GM19025 (cell line): Measurements from ENCODE around the gene EXOC4.

ENCODE experiments used
- ATAC-seq: cut with Tn5 transposase; IDR thresholded peaks from one replicate; pipeline ENCODE4 v1.9.1; 2021; ENCODE audit warnings: mild to moderate bottlenecking, low read depth, moderate library complexity; ENCODE audit not compliant: unreplicated experiment

The EXOC4 gene

GRCh38 chr7:133409966-133410365 is 157.1 kb downstream of the EXOC4 start:
- ATAC-seq = no peak

DNA sequence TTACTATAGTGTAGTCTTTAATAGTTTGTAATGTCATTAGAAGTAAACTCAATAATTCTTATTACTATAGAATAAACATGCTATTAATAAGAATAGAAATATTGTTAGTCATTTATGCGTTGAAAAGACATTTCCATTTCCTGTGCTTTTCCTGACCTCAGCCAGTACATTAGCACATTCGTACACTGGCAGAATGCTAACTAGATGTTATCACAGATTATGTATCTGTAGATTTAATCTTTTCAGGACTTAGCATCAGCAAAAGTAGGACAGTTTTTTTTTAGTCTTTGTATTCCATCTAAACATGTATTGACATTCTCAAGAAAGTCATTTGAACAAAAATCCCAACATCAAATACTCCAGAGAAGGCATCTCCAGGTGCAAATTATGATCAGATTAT is 158.5 kb downstream of the EXOC4 start:
- no peak for ATAC-seq

GRCh38 chr7:133412942-133413341 is 160.1 kb downstream of the EXOC4 start:
- no peak for ATAC-seq

DNA sequence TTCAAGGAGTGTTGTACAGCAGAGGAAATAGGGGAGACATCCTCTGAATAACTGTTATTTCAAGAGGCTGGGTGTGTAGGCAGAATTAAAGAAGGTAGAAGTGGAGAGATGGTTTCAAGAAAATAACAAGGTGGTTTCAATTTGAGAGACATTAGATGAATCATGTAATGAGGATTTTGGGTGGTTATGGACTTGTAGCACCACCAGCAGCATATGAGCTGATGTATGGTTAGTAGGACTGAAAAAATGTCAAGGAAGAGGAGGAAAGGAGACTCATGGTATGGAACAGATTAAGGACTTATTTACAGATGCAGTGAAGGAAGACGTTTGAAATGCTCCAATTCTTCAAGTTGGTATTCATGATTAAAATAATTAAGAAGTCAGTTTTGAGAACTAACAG is 166.2 kb downstream of the EXOC4 start:
- ATAC-seq = no peak

- no peak for ATAC-seq
Measured at GRCh38 chr7:133423618-133424017, 170.7 kb downstream of the EXOC4 start.

GRCh38 chr7:133428326-133428725 is 175.4 kb downstream of the EXOC4 start:
- no peak for ATAC-seq

DNA sequence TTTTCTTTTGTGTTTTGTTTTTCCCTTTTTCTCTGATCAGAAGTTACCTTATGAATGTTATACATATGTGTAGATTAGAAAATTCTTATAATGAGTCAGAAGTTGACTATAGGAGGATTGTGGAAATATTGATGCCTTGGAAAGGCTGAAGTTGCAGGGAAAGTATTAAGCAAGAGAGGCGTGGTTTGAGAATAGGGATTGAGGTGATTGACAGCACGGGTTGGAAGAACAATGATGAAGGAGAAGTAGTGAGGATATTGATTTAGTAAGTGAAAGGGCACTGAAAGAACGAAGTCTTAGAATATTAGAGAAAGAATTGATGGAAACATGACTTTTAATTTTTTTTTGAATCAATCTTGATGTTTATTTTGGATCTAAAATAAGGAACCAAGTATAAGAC is 176.0 kb downstream of the EXOC4 start:
- ATAC-seq = no peak

DNA sequence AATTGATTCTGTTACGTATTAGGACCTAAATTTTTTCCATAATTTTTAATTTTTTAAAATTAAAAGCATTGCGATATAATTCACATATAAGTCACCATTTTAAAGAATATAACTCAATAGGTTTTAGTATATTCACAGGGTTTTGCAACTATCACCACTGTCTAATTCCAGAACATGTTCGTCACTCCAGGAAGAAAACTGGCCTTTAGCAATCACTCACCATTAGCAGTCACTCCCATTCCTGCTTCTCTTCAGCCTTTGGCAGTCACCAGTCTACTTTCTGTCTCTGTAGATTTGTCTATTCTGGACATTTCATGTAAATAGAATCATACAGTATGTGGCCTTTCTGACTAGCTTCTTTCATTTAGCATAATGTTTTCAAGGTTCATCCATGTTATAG is 176.5 kb downstream of the EXOC4 start:
- ATAC-seq = no peak

DNA sequence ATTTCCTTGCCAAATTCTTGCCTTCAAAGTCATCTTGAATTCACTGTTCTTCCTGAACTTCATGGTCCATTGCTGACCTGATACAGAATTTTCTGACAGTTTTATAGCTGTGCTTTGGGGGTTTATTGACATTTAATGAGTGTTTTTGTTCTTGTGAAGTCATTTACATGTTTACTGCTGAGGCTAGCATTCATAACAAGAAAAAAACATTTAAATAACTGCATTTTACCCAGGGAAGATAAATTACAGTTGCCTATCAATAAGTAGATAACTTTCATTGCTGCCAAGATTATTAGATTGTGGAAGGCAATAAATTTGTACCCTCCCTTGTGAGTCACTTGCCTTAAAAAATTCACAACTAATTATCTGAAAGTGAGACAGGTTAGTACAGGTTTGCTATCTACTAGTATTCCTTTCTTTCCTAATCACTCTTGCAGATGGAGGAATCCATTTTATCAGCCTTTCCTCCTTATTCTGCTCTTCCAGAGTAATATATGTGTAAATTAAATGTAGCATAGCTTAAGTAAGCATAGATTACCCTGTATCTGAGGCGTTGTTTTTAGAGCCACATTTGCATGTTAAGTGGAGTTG is 178.4 kb downstream of the EXOC4 start:
- no peak for ATAC-seq

DNA sequence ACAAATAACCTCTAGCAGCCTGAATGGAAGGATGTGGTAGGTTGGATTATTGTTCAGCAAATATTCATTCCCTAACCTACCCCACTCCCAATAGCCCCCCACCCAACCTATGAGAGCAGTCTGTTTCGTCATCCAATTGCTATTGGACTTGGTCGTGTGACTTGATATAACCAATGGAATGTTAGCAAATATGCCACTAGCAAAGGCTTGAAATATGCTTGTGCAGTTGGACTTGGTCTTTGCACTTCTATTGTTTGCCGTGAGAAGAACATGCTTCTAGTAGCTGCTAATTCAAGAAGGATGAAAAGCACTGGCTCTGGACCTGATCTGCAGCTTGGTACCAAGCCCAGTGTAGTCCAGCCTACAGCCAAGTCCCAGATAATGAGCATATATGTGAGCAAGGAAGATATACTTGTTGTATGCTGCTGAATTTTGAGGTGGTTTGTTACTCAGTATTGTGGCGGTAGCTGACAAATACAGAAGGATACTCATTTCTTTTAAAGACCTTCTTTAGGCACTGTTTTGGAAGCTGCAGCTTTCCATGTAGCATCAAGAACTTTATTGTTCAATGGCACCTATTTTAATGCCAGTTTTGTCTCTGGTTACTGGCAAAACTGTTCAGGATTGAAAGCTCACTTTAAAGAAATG is 180.4 kb downstream of the EXOC4 start:
- ATAC-seq = no peak

DNA sequence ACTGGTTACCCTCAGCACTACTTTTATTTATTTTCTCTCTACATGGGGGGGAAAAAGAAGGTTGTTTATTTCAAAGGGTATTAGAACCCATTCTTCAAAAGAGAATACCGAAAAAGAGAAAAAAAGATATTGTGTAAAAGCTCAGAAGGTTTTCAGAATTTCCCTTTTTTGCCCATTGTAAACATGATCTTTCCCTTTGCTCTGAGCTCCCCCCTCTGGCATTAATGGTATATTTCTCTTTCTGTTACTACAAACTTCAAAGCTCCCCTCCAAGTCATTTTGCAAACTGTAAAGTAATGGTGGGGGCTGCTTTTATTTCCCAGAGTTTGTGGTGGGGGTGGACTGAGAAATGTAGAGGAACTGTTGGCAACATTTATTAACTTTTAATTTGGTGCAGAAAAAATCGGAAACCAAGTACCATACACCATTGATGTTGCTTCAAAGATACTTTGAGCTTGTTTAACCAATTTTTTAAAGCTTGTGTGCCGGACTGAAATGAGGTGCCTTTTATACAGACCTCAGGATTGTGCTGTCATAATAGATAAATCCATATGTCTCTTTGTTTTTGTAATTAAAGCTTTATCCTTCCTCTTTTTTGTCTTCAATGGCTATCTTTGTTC is 181.5 kb downstream of the EXOC4 start:
- no peak for ATAC-seq

- ATAC-seq = no peak
Measured at GRCh38 chr7:133436014-133436428, 183.1 kb downstream of the EXOC4 start.

GRCh38 chr7:133437544-133437943 is 184.7 kb downstream of the EXOC4 start:
- ATAC-seq = no peak

GRCh38 chr7:133442818-133443217 is 189.9 kb downstream of the EXOC4 start:
- no peak for ATAC-seq

- ATAC-seq = no peak
Measured at GRCh38 chr7:133445617-133446016, 192.7 kb downstream of the EXOC4 start.

DNA sequence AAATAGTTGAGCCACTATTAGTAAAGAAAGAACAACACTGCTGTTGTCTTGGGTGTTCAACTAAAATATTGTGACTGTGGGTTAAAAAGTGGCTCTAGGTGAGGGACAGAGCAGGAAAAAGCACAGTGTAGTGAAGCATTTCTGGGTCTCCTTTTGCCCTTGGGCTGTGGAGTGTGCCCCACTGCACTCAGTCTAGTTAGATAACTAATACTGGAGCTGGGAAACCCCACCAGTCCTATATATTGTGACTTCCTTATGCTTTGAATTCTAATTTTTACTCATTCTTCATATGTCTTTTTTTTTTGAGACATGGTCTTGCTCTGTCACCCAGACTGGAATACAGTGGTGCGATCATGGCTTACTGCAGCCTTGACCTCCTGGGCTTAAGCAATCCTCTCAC is 195.1 kb downstream of the EXOC4 start:
- ATAC-seq = no peak

DNA sequence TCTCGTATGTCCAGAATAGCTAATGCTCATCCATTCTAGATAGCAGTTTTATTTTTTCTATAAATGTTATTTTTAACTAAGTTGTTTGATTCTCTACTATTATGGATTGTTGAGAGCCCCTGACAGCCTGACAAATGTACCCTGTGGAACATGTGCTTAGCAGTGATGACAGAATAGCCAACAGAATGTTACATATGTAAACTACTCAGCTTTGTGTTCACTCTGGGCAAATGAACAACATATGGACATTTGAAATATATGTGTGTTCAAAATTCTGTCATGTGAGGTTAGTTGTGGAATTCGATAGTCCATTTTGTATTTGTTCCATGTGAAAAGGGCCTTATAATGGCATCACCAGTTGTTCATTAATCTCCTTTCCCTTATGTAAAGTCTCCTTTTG is 199.7 kb downstream of the EXOC4 start:
- ATAC-seq = no peak

- ATAC-seq = no peak
Measured at GRCh38 chr7:133458688-133459087, 205.8 kb downstream of the EXOC4 start.

- ATAC-seq = no peak
Measured at GRCh38 chr7:133461421-133461820, 208.5 kb downstream of the EXOC4 start.

DNA sequence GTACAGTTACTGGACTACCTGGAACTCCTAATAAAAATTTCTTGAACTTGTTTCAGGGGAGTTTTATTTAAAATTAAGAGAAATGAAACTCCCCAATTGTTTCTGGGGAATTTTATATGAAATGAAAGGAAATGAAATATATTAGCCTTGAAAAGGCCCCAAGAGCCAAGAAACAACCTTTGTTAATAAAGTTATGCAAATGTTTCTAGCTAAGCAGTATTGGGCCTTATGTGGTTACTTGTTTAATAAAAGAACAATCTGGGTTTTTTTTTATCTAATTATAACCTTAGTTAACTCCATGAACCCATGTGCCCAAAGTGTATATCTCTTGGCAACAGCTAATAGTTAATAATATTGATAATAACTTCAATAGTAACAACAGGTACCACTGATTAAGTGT is 222.8 kb downstream of the EXOC4 start:
- no peak for ATAC-seq

GRCh38 chr7:133477791-133478190 is 224.9 kb downstream of the EXOC4 start:
- ATAC-seq = no peak

GRCh38 chr7:133478591-133479135 is 225.8 kb downstream of the EXOC4 start:
- ATAC-seq = no peak
